ENCODE results near the gene THEM5. TPM values are rescaled to one million over a fixed set of nuclear protein-coding genes. Genes with fewer than 3 reads are reported as not detected.
A peak's percentile ranks its signal among the peaks of the same experiment; 100 is the strongest.

The THEM5 gene
- total RNA-seq, 1 experiment from 2014 or later = 0.75 TPM

- no peaks in the 10 kb centered on the region for H3K27me3 ChIP-seq
- H3K4me1 ChIP-seq = peaks cover 17% of the 10 kb centered on the region
- H3K27ac ChIP-seq = no peak overlapping the region
- no peak for DNase-seq
- H3K9me3 ChIP-seq (replicated peaks) = no peaks in the 10 kb centered on the region
- H3K36me3 ChIP-seq = no peaks in the 10 kb centered on the region
- no peak overlapping the region for H3K4me3 ChIP-seq
Measured at GRCh38 chr1:151838222-151839081, 15.1 kb downstream of the THEM5 start.

GRCh38 chr1:151837884-151838221 is 15.7 kb downstream of the THEM5 start:
- H3K9me3 ChIP-seq (replicated peaks) = no peaks in the 10 kb centered on the region
- H3K4me3 ChIP-seq = no peak overlapping the region
- no peaks in the 10 kb centered on the region for H3K27me3 ChIP-seq
- peaks cover 19% of the 10 kb centered on the region for H3K4me1 ChIP-seq
- H3K27ac ChIP-seq = no peak overlapping the region
- H3K36me3 ChIP-seq = no peaks in the 10 kb centered on the region
- no peak for DNase-seq

- Histone ChIP-seq H3K4me3 (no peak overlapping the region), H3K9me3 (replicated peaks) (no peaks in the 10 kb centered on the region), H3K4me1 (peaks cover 19% of the 10 kb centered on the region), H3K36me3 (no peaks in the 10 kb centered on the region), H3K27me3 (no peaks in the 10 kb centered on the region), H3K27ac (peak overlapping the region; percentile 16; the same call in 1 of the 2 replicates)
- peak in 1 of 2 experiments; percentile 25 for DNase-seq
Measured at GRCh38 chr1:151837197-151837596, 16.3 kb downstream of the THEM5 start.

- no peaks in the 10 kb centered on the region for H3K36me3 ChIP-seq
- H3K4me3 ChIP-seq = no peak overlapping the region
- no peaks in the 10 kb centered on the region for H3K9me3 ChIP-seq (replicated peaks)
- H3K4me1 ChIP-seq = peaks cover 19% of the 10 kb centered on the region
- H3K27ac ChIP-seq = no peak overlapping the region
- no peak for DNase-seq
- H3K27me3 ChIP-seq = no peaks in the 10 kb centered on the region
Measured at GRCh38 chr1:151835596-151835995, 17.9 kb downstream of the THEM5 start.

GRCh38 chr1:151834239-151834638 is 19.3 kb downstream of the THEM5 start:
- H3K27me3 ChIP-seq = no peaks in the 10 kb centered on the region
- H3K27ac ChIP-seq = no peak overlapping the region
- H3K9me3 ChIP-seq (replicated peaks) = no peaks in the 10 kb centered on the region
- no peak overlapping the region for H3K4me3 ChIP-seq
- no peaks in the 10 kb centered on the region for H3K36me3 ChIP-seq
- H3K4me1 ChIP-seq = peaks cover 19% of the 10 kb centered on the region
- no peak for DNase-seq

GRCh38 chr1:151833172-151833900 is 20.2 kb downstream of the THEM5 start:
- Histone ChIP-seq H3K36me3 (no peaks in the 10 kb centered on the region), H3K4me1 (peaks cover 19% of the 10 kb centered on the region), H3K4me3 (no peak overlapping the region), H3K27ac (no peak overlapping the region), H3K9me3 (replicated peaks) (no peaks in the 10 kb centered on the region), H3K27me3 (no peaks in the 10 kb centered on the region; the same call in 1 of the 2 replicates)
- DNase-seq = no peak

- Histone ChIP-seq H3K4me1 (peaks cover 17% of the 10 kb centered on the region), H3K36me3 (no peaks in the 10 kb centered on the region), H3K4me3 (no peak overlapping the region), H3K9me3 (replicated peaks) (no peaks in the 10 kb centered on the region), H3K27ac (no peak overlapping the region), H3K27me3 (no peaks in the 10 kb centered on the region; the same call in 1 of the 2 replicates)
- DNase-seq = no peak
Measured at GRCh38 chr1:151832318-151832980, 21.1 kb downstream of the THEM5 start.

GRCh38 chr1:151831605-151832004 is 21.9 kb downstream of the THEM5 start, which contains the start of gene RORC:
Gene RORC, minus strand, starts transcription at chr1:151831802. Its CDS starts 38 bp downstream, at chr1:151831764.
- no peak within 1 kb of the TSS for H3K4me3 ChIP-seq
- H3K27ac ChIP-seq = no peak within 1 kb of the TSS
- H3K36me3 ChIP-seq = no peaks in the 10 kb centered on the region
- H3K9me3 ChIP-seq (replicated peaks) = no peaks in the 10 kb centered on the region
- peaks cover 10% of the 10 kb centered on the region for H3K4me1 ChIP-seq
- DNase-seq = no peak
- no peaks in the 10 kb centered on the region; the same call in 1 of the 2 replicates for H3K27me3 ChIP-seq

GRCh38 chr1:151831256-151831591 is 22.3 kb downstream of the THEM5 start:
- no peak overlapping the region for H3K4me3 ChIP-seq
- peaks cover 7% of the 10 kb centered on the region; the same call in 1 of the 2 replicates for H3K4me1 ChIP-seq
- H3K27ac ChIP-seq = no peak overlapping the region
- H3K27me3 ChIP-seq = no peaks in the 10 kb centered on the region; the same call in 1 of the 2 replicates
- H3K36me3 ChIP-seq = no peaks in the 10 kb centered on the region
- no peaks in the 10 kb centered on the region for H3K9me3 ChIP-seq (replicated peaks)
- no peak for DNase-seq

- Histone ChIP-seq H3K4me1 (0 out of 2 replicates have a peak, but pooled peaks cover 2% of the 10 kb centered on the region), H3K4me3 (no peak overlapping the region), H3K27me3 (no peaks in the 10 kb centered on the region; the same call in 1 of the 2 replicates), H3K36me3 (no peaks in the 10 kb centered on the region), H3K27ac (no peak overlapping the region), H3K9me3 (replicated peaks) (no peaks in the 10 kb centered on the region)
- no peak for DNase-seq
Measured at GRCh38 chr1:151830055-151830454, 23.5 kb downstream of the THEM5 start.

GRCh38 chr1:151829352-151830046 is 24.0 kb downstream of the THEM5 start:
- H3K27me3 ChIP-seq = no peaks in the 10 kb centered on the region; the same call in 1 of the 2 replicates
- H3K4me3 ChIP-seq = no peak overlapping the region
- H3K9me3 ChIP-seq (replicated peaks) = no peaks in the 10 kb centered on the region
- no peak overlapping the region for H3K27ac ChIP-seq
- no peak for DNase-seq
- no peaks in the 10 kb centered on the region for H3K36me3 ChIP-seq
- 0 out of 2 replicates have a peak, but pooled peaks cover 2% of the 10 kb centered on the region for H3K4me1 ChIP-seq

- H3K4me1 ChIP-seq = 0 out of 2 replicates have a peak, but pooled peaks cover 2% of the 10 kb centered on the region
- no peaks in the 10 kb centered on the region for H3K9me3 ChIP-seq (replicated peaks)
- peak; percentile 34 to 45 for DNase-seq
- H3K36me3 ChIP-seq = no peaks in the 10 kb centered on the region
- H3K27me3 ChIP-seq = no peaks in the 10 kb centered on the region; the same call in 1 of the 2 replicates
- no peak overlapping the region for H3K27ac ChIP-seq
- H3K4me3 ChIP-seq = no peak overlapping the region
Measured at GRCh38 chr1:151828921-151829320, 24.6 kb downstream of the THEM5 start.

- Histone ChIP-seq H3K4me3 (no peak overlapping the region), H3K27me3 (no peaks in the 10 kb centered on the region; the same call in 1 of the 2 replicates), H3K4me1 (no peaks in the 10 kb centered on the region), H3K36me3 (no peaks in the 10 kb centered on the region), H3K27ac (no peak overlapping the region), H3K9me3 (replicated peaks) (no peaks in the 10 kb centered on the region)
- no peak for DNase-seq
Measured at GRCh38 chr1:151827853-151828252, 25.7 kb downstream of the THEM5 start.

Data from SJCRH30 (cell line).